GM19397 (cell line): ENCODE results near the gene FAF1.
"Not testable (repeated sequence)": the region's sequence is repeated elsewhere in the genome, so short reads cannot be mapped to it uniquely, and the experiment has no call there.

Experiments used
- ATAC-seq: cut with Tn5 transposase; IDR thresholded peaks from one replicate; pipeline ENCODE4 v1.9.1; 2021; ENCODE audit warnings: mild to moderate bottlenecking, moderate library complexity; ENCODE audit not compliant: unreplicated experiment

The FAF1 gene

DNA sequence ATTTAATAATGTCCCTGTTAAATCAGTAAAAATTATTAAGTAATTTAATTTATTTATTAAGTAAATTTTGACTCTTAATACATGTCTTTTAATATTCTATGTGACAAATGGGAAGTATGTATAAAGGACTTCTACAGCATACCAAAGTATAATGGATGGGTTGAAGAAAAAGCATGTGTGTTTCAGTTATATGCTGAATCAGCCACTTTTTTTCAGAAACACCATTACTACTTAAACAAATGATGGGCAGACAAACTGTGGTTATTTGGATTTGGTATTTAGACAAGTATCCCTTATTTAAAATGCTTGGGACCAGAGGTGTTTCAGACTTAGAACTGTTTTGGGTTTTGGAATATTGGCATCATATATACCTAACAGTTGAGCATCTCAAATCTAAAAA lies 360.5 kb downstream of the FAF1 start:
- no peak for ATAC-seq

DNA sequence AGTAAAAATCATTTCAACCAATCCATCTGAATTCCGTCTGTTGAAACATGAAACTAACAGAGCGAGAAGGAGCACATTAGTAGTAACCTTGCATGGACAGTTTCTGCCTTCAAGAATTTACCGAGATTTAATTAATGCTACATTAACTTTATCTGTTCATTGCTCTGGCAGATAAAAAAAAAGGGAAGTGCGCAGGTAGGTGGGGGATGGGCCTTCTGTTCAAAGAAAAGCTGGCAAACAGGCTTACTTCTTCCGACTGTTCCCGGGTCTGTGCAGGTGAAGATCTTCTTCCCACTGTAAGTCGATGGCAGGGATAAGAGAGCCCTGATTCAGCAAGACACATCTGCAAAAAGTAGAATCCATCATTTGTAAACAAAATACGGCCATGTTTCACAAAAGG lies 364.2 kb downstream of the FAF1 start:
- no peak for ATAC-seq

DNA sequence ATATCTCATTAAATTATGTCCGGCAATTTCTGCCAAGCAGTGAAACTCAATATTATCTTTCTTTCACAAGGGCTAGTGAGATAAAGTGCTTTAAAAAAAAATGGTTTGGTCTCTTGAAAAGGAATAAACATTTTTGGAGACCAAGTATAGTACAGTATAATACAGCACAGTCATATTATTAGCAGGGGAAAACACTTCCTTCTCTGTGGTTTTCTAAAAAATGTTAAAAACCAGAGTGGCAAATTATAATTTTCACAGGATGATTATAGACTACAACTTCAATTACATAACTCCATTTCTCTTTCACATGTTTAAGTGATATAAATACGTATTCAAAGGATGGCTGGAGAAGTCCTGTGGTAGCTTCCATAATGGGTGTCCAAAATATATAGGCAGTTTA lies 366.6 kb downstream of the FAF1 start:
- no peak for ATAC-seq

DNA sequence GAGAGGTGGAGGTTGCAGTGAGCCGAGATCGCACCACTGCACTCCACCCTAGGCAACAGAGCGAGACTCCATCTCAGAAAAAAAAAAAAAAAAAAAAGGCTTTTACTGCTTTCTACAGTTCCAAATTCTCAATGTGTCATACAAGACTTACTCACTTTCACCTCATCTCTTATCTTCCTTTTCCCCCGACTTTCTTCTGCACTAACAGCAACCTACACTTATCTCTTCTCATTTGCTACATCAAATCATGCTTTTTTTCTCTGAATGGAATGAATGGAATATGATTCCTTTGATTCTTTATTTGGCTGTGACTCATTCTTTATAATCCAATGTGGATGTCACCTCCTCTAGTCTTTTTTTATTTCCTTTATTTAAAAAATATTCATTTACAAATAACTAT lies 368.5 kb downstream of the FAF1 start:
- ATAC-seq, result no peak

DNA sequence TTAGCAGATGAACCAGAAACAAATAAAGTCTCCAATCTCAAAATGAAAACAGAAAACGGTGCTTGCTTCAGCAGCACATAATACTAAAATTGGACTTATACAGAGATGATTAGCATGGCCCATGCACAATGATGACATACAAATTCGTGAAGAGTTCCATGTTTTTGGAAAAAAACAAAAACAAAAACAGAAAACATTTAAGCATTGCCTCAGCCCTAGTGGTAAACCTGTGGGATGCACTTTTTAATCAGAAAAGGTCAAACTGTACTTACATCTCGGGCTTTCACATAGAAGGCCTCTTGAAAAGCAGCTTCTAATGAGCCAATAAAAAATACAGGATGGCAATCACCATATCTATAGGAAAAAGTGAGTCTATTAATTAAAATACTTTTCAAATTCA lies 377.7 kb downstream of the FAF1 start:
- ATAC-seq, result no peak

DNA sequence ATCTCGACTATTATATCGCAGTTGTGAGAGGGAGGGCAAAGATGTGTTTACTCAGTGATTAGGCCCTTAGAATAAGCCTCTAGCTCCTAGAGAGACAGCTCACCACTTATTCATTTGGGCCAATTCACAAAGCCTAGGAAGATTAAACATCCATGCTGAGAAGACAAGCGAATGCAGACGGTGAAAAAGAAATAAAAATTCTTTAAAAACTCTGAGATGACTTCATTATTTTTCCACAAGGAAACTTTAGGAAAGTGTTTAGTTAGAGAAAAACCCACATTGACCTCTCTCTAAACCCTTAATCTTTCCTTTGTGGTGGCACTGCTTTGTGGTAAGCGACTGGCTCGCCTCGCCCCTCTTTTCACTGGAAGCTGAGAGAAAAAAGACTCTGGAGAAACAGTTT lies 390.0 kb downstream of the FAF1 start:
- no peak for ATAC-seq

DNA sequence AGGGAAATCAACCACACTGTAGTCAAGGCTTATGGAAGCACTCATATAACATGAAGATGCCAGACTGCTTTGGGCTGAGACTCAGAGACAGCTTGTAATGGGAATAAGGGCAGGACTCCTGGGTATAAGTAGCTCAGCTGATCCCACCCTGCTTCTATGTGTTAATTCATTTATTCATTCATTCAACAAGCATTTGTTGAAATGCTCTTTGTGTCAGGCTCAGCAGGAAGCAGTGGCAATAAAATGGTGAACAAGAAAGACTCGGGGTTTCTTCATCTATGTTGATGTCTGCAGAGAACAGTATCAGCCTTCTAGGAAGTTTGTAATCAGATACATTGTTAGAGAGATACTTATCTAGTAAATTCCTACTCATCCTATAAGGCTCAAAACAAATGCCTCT lies 391.3 kb downstream of the FAF1 start:
- ATAC-seq, result no peak

DNA sequence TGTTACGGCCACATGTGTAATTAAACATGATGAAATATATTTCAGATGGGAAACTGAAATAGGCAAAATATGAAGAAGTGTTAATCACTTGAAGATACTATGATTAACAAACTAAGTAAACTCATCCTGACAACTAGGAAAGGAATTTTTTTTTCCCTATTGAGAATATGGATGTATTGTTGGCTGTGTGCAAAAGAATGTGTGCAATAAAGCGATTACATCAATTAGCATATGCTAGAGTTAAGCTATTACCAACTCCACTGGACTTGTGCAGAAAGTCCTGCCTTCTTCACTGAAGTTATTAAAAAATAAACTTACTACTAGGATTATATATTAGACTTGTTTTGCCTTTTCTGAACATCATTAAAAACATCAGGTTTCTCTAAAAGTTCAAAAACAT lies 393.7 kb downstream of the FAF1 start:
- no peak for ATAC-seq

DNA sequence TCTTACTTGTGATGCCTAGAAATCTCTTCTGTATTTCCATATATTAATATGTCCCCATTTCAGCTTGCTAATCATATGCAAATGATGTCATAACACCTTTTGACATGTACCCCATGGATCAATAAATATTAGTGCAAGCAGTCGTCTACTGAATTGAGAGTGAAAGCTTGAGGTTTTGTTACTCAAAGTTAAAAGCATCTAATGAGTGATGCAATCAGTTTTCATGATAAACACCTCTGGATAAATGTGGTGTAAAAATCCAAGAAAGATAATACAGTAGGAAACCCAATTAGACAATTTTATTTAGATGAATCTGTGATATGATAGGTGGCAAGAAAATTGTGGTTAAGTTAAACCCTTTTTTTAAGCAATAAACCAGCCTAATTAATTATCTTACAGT lies 395.6 kb downstream of the FAF1 start:
- no peak for ATAC-seq

DNA sequence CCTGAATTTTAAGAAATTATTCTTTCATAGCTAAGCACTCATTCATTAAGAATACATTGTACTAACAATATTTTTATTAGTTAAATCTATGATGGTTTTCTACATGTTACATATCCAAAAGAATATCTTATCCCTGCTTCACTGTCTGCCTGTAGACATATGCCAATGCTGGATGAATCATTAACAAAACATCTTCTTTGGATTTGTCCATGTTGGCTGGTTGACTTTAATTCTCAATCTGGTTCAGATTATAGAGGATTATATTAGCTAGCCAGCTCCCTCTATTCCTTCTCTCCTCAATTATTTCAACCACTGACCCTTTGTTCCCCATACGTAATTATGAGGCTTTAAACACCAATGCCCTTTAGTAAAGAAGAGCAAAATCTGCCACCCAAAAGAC lies 398.0 kb downstream of the FAF1 start:
- ATAC-seq, result no peak

DNA sequence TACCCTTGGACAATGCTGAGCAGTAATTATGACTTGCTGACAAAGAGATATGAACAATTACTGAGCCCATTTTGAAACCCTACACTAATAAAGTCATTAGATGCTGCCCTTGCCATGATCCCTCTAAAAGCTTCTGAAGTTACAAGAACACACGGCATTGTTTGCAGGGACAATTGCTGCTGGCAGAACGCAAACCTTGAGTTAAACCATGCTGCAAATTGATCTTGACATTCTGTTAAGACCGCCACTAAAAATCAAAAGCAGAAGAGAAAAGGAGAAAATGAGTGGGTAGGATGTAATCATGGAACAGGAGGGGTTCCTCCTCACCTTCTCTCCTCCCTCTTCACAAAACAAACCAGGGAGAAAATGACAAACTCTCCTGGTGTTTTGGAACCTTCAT lies 400.6 kb downstream of the FAF1 start:
- ATAC-seq, result no peak

DNA sequence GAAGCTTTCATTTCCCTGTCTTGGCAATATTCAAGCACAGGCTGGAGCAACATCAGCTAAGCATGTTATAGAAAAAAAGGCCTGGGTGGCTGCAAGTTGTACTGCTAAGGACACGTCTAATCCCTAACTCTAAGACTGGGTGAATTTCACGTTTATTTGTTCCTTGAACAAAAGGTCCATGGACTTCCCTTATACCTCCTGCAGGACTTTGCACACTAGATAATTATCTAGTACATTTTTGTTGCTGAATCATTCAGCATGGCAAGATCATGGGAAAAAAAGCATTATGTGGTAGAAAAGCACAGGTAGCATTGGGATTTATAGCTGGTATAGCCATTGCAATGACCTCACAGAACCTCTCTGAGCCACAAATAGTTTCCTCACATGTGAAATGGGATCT lies 406.1 kb downstream of the FAF1 start:
- no peak for ATAC-seq

DNA sequence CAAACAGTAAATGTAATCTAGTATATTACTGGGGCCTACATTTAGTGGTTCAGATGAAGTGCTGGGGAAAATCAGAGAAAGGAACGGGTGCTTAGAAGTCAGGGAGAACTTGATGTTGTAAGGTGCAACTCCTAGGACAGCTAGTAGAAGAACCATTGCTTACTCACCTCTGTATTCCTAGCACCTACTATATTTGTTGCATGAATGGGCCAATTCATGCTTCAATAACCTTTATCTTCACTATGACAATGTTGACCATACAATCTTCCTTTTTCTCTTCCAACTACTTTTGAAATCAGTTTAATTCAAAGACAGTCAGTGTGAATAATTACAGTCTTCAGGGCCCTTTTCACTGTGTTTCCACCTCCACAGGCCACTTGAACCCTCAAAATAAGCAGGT lies 411.8 kb downstream of the FAF1 start:
- ATAC-seq, result no peak

DNA sequence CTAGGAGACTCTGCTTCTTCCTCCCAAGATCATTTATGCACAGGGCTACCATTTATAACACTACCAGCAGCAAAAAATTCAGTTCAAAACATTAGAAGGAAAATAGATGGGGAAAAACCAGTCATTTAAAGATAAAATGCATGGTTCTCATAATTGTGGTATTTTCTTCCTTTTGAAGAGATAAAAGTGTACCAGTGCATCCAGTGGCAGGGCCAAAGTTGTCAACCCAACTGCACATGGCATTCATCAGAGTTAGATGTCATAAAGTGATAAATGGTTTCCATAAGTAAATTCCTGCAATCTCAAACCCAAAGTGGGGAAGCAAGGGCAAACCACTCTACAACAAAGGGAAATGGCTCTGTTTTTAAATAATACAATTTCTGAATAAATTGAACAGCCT lies 417.7 kb downstream of the FAF1 start:
- ATAC-seq, result no peak

DNA sequence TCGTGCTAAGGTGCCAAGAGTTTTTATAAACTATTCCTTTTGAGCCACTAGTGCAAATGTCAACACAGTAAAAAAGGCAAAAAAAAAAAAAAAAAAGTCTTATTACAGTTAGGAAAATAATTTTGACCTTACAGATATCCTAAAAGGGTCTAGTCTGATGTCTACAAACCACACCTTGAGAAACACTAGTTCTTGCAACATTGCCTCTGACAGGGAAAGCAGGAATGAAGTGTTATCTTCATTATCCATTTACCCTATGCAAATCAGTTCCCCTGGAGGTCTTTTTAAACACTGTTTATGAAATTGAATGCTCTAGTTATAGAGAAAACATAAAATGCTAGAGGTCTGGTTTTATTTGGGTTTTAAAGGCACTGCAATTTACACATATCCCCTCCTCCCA lies 421.6 kb downstream of the FAF1 start:
- no peak for ATAC-seq

DNA sequence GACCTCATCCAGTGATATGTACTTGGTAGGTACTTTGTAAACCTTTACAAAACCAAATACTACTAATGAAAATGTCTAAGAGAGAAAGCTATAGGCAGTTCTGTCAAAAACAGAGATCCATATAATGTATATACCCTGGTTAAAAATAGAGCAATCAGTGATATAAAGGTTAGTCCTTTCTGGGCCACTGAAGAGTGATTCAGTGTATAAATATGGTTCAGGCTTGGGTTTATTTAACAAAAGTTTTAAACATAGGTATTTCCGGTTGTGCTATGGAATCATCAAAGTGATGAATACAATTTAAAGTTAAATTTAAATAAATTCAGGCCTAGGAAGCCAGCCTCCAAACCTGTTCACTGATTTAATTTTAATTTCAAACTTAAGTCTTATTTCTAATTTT lies 428.5 kb downstream of the FAF1 start:
- ATAC-seq, result no peak

DNA sequence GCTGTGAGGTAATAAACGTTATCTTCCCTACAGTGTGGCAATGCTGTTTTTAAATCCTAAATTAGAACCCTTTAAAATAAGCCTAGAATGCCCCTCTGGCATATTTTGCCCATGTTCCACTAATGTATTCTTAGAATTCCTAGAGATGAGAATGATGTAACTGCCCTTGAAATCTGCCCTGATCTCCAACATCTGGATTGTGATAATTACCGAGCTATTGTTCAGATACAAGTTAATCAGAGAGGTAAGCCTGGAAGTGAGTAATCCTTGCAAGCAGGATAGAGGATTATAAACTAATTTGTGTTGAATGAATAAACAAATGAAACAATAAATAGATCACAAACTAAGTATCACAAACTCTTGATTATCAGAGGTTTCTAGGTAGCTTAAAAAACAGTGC lies 429.0 kb downstream of the FAF1 start:
- no peak for ATAC-seq

DNA sequence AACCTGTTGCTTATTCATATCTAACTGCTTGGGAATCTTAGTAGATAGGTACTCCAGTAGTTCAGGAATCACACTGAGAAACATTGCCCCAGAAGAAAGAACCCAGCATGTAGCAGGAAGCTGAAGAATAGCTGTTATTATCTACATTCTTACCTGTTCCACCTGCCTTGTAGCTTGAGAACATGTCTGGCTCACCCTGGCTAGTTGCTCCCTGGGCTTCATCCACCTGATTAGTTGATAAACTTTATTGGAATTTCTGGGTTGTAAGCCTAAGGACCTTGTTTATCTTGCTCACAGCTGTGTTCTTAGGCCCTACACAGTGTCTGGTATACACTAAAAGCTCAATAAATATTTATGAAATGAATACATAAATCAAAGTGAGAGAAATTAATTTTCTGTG lies 430.6 kb downstream of the FAF1 start:
- ATAC-seq, result no peak

DNA sequence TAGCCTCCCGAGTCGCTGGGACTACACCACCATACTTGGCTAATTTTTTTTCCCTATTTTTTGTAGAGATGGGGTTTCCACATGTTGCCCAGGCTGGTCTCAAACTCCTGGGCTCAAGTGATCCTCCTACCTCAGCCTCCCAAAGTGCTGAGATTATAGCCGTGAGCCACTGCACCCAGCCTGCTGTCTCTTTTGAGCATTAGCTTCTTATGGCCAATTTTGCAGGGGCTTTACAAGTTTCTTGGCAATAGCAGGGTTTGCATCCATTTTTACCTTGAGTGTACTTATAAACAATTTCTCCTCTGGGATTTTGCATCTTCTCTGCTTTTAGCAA lies 432.1 kb downstream of the FAF1 start:
- not testable (repeated sequence) for ATAC-seq

DNA sequence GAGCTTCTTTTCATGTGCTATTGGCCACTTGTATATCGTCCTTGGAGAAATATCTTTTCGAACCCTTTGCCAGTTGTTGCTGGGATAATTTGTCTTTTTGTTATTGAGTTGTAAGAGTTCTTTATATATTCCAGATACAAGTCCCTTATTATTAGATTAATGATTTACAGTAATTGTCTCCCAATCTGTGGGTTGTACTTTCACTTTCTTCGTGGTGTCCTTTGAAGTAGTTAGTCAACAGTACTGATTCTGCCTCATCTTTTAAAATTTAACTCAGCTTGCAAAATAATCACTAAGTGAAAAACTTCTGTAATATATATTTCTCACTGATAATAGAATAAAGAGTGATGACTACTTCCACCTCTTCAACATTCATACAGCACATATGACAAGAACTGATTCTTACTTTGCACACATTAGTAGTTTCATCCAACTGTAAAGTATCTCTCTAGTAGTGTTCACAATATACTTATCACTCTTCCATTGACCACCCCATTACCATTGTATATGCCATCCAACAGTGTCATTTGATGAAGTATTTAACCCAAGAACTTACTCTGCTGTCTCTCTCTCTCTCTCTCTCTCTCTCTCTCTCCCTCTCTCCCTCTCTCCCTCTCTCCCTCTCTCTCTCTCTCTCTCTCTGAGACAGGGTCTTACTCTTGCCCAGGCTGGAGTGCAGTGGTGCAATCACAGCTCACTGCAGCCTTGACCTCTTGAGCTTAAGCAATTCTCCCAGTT lies 432.6 kb downstream of the FAF1 start:
- ATAC-seq, result peak; percentile 66

DNA sequence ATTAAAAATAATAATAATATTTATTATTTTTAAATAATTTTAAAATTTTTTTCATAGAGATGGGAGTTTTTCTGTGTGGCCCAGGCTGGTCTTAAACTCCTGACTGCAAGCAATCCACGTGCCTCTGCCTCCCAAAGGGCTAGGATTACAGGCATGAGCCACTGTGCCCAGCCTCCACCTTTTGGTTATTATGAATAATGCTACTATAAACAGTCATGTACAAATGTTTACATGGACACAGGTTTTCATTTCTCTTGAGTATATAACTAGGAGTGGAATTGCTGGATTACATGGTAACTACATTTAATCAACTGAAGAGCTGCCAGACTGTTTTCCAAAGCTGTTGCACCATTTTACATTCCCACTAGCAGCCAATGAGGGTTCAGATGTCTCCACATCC lies 433.6 kb downstream of the FAF1 start:
- no peak for ATAC-seq

DNA sequence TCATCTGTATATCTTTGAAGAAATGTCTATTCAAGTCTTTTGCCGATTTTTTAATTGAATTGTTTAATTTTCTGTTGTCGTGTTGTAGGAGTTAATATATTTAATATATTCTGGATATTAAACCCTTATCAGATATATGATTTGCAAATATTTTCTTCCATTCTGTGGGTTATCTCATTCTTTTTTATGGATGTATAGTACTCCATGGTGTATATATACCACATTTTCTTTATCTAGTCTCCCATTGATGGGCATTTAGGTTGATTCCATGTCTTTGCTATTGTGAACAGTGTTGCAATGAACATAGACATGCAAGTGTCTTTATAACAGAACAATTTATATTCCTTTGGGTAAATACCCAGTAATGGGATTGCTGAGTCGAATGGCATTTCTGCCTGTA lies 436.5 kb downstream of the FAF1 start:
- no peak for ATAC-seq

DNA sequence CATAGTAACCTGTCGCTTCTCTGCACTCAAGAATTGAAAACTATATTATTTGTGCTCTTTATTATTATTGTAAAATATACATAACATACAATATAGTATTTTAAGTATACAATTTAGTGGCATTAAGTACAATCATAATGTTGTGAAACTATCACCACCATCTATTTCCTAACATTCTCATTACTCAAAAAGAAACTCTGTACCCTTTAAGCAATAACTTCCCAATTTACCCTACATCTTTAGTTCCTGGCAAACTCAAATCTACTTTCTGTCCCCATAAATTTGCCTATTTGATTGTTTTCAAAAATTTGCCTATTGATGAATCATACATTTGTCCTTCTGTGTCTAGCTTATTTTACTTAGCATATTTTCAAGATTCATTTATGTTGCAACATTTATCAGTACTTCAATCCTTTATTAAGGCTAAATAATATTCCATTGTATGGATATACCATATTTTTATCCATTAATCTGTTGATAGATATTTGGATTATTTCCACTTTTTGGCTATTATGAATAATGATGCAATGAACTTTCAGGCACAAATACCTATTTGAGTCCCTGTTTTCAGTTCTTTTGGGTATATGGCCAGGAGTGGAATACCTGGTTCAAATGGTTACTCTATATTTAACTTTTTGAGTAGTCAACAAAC lies 437.2 kb downstream of the FAF1 start:
- no peak for ATAC-seq
